ENCODE results near the gene MSI2. TPM values are rescaled to one million over a fixed set of nuclear protein-coding genes. Genes with fewer than 3 reads are reported as not detected.

Gene MSI2
- polyA plus RNA-seq, 3 donors, result 86.9 to 111 (median 91.4) TPM

DNA sequence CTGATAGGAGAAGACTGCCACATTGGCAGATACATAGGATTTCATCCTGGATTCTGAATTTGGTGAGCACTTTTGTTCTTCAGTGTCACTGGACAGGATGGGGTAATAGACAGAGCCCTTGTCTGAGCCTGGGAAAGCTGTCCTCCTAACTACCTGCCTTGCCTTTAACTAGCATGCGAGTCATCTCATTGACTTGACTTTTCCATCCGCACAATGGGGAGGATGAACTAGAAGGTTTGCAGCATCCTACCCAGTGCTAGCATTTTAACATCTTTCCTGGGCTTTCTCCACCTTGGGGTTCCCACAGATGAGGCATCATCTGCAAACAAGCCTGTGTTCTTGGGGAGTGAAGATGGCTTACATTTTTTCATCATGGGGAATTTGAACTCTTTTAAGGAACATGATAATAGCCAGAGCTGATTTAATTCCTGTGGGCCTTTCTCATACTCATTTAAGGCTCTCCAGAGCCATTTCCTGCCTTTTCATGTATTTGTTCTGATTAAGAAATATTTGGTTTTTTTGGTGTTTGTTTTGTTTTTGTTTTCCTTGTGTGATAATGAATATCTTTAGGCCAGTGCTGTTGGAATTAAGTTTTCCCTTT lies 139.5 kb downstream of the MSI2 start:
- DNase-seq (ENCODE audit: extremely low read depth in 1 of 11, low read depth in 9 of 11, low spot score in 4 of 11), result no peak

GRCh38 chr17:57396511-57396921 lies 140.2 kb downstream of the MSI2 start:
- peak in 2 of 11 donors; percentile 65 to 67 for DNase-seq (ENCODE audit: extremely low read depth in 1 of 11, low read depth in 9 of 11, low spot score in 4 of 11)

DNA sequence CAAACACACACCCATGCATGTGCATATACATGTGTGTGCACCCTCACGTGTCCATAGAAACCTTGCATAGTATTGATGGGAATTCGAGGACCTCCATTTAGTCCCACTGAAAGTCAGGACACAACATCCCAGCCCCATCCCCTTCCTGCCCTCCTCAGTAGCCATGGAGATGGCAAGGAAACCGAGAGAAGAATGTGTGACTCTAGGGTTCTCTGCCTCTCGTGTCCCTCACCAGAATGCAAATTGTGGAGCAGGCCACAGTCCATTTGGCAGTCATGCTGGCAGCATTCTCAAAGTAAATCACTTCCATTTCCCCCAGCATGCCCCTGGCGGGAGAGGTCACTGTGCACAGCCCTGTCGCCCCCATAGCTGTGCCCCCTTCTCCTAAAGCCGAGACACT lies 141.1 kb downstream of the MSI2 start:
- no peak for DNase-seq (ENCODE audit: extremely low read depth in 1 of 11, low read depth in 9 of 11, low spot score in 4 of 11)

DNA sequence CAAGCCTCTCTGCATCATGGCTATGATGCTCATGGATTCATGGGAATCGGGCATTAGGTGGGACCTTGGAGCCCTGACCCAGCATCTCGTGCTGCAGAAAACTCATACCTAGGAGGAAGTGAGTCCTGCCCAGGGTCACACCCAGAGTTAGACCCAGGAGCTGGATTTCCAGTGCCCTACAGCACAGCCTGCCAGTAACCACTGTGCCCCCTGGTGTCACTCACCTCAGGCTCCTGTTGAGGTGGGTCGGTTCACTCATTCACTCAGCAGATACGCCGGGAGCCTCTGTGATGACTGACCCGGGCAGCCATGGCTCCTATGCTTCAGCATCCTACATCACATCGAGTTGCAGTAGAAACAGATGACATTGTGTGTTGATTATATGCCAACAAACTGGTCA lies 143.4 kb downstream of the MSI2 start:
- DNase-seq (ENCODE audit: extremely low read depth in 1 of 11, low read depth in 9 of 11, low spot score in 4 of 11), result no peak

GRCh38 chr17:57400648-57401047 lies 144.3 kb downstream of the MSI2 start:
- DNase-seq (ENCODE audit: extremely low read depth in 1 of 11, low read depth in 9 of 11, low spot score in 4 of 11), result no peak

DNA sequence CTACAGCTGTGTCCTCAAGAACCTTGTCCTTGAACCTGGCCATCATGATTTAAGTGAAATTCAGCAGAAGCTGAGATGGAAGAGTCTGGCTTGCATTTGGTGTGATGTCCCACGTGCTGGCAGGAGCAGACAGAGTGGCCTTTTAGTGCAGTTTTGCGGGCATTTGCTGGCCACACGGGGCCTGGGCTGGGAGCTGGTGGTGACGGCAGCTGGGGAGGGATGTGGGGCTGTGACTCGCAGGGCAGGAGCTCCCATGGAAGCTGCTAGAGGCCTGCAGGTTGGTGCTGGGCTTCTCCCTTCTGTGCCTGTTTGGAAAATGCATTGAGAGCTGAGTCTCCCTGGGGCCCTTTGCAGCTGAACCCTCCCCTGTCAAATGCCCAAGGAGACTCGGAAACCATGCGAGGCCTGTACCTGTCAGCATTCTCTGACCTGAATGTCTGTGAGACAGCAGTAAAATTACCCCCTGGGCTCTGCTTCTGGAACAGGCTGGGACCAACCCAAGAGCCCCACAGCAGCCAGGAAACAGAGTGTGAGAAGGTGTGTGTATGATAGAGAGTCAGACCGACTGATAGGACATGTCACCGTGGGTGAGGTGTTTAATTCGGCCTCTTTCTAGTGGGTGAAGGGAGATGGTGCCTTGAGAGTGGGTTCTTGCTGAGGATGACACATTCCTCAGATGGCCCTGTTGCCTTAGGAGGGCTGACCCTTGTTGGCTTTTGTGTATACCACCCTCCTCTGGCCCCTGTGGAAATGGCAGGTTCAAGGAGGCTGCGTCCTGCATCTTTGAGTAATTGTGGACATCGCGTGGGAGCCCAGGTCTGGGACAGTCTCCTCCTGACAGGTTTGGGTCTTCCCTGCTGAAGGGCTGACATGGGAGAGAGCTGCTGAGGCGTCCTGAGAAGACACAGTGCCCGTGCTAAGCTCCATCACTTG lies 145.5 kb downstream of the MSI2 start:
- no peak for DNase-seq (ENCODE audit: extremely low read depth in 1 of 11, low read depth in 9 of 11, low spot score in 4 of 11)

- no peak for DNase-seq (ENCODE audit: extremely low read depth in 1 of 11, low read depth in 9 of 11, low spot score in 4 of 11)
Observed at GRCh38 chr17:57402681-57403180, 146.4 kb downstream of the MSI2 start.

GRCh38 chr17:57403236-57403635 lies 146.9 kb downstream of the MSI2 start:
- no peak for DNase-seq (ENCODE audit: extremely low read depth in 1 of 11, low read depth in 9 of 11, low spot score in 4 of 11)

DNA sequence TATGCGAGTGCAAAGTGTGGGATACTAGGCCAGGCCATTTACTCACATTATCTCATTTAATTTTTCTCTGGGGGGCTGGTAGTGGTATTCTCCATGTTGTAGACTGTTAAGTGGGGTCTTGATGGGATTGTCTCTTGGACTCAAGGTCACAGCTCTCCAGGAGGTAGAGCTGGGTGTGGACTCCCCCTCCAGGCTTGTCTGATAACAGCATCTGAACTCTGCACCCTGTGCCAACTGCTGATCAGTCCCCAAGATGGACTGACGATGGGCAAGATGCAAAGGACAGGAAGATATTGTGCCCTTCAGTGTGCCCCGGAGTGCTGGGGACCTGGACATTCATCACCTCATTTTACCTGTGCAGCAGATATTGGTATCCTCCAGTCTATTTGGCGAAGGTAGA lies 147.8 kb downstream of the MSI2 start:
- no peak for DNase-seq (ENCODE audit: extremely low read depth in 1 of 11, low read depth in 9 of 11, low spot score in 4 of 11)

DNA sequence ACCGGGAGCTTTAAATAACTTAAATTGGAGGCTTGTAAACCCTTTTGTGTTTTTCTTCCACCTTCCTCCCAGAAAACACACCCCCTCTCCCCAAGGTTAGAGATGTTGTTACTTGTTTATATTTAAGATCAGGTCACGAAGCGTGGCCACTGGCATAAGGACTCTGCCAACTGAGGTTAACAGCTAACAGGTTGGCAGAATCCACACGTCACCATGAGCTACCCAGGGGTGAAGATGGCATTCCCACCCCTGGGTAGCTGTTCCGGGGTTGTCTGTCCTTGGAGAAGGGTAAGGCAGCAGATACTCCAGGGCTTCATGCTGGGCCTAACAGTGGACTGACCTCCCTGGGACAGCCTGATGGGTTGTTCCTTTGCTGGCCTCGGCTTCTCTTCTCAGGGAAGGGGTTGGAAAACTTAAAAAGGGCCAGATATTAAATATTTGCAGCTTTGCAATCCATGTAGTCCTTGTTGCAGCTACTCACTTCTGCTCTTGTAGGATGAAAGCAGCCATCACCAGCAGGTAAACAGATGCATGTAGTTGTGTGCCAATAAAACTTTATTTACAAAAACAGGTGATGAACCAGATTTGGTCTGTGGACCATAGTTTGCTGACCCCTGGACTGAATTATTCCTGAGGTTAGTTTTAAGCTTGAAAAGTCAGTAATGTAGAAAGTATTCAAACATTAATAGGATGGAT lies 148.6 kb downstream of the MSI2 start:
- no peak for DNase-seq (ENCODE audit: extremely low read depth in 1 of 11, low read depth in 9 of 11, low spot score in 4 of 11)

DNA sequence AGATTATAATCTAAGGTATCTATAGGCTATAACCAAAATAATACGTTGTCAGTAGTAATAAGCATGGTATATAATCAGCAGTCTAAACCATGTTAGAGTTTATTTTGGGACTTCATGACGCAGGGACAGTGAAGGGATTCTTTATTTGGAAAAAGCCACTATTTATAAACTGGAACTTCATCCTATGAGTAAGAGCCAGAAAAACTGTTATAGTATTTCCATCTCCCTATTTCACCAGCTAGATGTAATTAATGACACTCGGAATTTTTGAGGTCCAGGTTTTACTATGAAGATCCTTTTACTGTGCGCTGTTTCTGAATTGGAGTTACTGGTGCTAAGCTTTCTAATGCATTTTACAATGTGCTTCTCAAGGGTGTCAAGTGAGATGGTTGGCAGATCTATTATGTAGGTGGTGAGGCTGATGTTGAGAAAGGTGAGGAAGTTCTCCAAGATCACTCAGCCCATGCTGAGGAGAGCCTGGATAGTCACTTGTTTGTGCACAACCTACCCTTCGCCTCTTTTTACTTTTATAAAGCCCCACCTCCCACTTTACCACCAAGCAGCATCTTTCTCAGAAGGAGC lies 149.3 kb downstream of the MSI2 start:
- no peak for DNase-seq (ENCODE audit: extremely low read depth in 1 of 11, low read depth in 9 of 11, low spot score in 4 of 11)

- DNase-seq (ENCODE audit: extremely low read depth in 1 of 11, low read depth in 9 of 11, low spot score in 4 of 11), result peak in 7 of 11 donors; percentile 60 to 80 (median 69)
Observed at GRCh38 chr17:57406131-57406980, 150.0 kb downstream of the MSI2 start.

GRCh38 chr17:57406981-57407286 lies 150.6 kb downstream of the MSI2 start:
- no peak for DNase-seq (ENCODE audit: extremely low read depth in 1 of 11, low read depth in 9 of 11, low spot score in 4 of 11)

GRCh38 chr17:57407287-57408070 lies 151.2 kb downstream of the MSI2 start:
- DNase-seq (ENCODE audit: extremely low read depth in 1 of 11, low read depth in 9 of 11, low spot score in 4 of 11), result peak in 1 of 11 donors; percentile 58

DNA sequence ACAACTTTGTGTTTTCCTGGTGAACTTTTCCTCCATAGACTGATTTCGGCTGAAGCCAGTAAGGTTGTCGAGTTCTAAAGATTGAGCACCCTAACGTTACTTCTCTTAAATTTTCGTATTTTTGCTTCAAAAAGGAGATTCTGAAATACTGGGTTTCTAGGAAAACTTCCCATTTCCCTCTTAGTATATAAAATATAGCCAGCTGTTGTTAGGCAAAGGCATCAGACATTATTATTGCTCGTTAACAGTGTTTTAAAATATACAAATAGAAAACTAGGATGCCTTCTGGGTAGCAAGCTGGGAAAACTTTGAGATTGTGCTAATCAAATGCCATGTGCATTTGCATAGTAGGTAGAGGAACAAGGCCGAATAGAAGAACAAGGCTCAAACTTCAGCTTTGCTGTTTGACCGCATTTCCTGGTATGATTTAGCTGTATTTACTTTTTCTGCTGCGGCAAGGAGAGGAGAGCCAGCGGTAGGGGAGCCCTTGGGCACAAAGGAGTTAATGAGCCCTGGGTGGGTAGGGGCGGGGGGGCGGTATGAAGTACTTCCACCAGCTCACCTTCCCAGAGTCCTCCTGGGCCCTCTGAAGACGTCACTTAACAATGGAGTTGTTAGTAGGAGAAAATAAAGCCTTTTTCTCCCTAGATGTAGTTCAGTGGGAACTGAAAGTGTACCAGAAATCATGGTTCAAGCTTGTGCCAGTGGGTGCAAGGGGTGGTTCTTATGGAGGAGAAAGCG lies 151.9 kb downstream of the MSI2 start:
- DNase-seq (ENCODE audit: extremely low read depth in 1 of 11, low read depth in 9 of 11, low spot score in 4 of 11), result no peak

GRCh38 chr17:57410169-57410568 lies 153.8 kb downstream of the MSI2 start:
- no peak for DNase-seq (ENCODE audit: extremely low read depth in 1 of 11, low read depth in 9 of 11, low spot score in 4 of 11)

DNA sequence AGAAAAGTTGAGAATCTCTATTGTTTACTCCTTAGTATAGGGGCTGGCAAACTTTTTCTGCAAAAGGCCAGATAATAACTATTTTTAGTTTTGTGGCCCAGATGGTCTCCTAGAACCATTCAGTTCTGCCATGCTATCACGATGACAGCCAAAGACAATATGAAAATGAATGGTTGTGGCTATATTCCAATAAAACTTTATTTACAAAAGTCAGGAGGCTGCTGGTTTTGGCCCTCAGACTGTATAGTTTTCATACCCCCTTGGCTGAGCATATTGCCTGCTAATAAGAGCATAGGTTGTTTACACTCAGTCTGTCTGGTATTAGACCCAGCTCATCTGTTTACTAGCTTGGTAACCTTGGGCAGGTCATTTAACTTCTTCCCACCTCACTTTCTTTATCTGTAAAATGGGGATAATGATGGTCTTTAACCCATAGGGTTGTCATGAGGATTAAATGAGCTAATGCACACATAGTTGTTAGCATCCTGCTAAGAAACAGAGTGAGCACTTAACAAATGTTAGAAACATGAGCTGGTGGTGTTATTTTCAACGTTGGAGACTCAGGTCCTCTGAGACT lies 156.3 kb downstream of the MSI2 start:
- DNase-seq (ENCODE audit: extremely low read depth in 1 of 11, low read depth in 9 of 11, low spot score in 4 of 11), result no peak

Measured in renal cortex interstitium (tissue), 11 donors.